Loucy (cell line): ENCODE data around the gene FKBP5.
"Not testable (repeated sequence)": the region's sequence is repeated elsewhere in the genome, so short reads cannot be mapped to it uniquely, and the experiment has no call there.

ENCODE experiments used
- H2AFZ ChIP-seq: fragments of 200-600 bp; sonication (generic); 2 replicates; pipeline ENCODE4 v1.6.0; 2016; ENCODE audit warnings: antibody characterized with exemption, mild to moderate bottlenecking, low read length, moderate library complexity
- H3F3A ChIP-seq: fragments of 200-600 bp; 2 replicates; pipeline ENCODE4 v1.6.0; 2016; ENCODE audit warnings: antibody characterized with exemption, low read depth, mild to moderate bottlenecking
- H3K27me3 ChIP-seq: fragments of 200-600 bp; sonication (generic); 2 replicates; pipeline ENCODE4 v1.6.1; 2014; ENCODE audit warnings: low read length, mild to moderate bottlenecking; ENCODE audit not compliant: insufficient read depth, poor library complexity, severe bottlenecking
- H3K36me3 ChIP-seq: fragments of 200-600 bp; sonication (generic); 2 replicates; pipeline ENCODE4 v1.6.1; 2016; ENCODE audit warnings: low read length; ENCODE audit not compliant: insufficient read depth
- H3K4me1 ChIP-seq: fragments of 200-600 bp; sonication (generic); 2 replicates; pipeline ENCODE4 v1.5.1; 2014; ENCODE audit warnings: low read length, mild to moderate bottlenecking; ENCODE audit not compliant: insufficient read depth, poor library complexity, severe bottlenecking
- H3K4me2 ChIP-seq: fragments of 200-600 bp; sonication (generic); 2 replicates; pipeline ENCODE4 v1.6.0; 2014; ENCODE audit warnings: antibody characterized with exemption, low read length, low read depth, mild to moderate bottlenecking; ENCODE audit not compliant: poor library complexity, severe bottlenecking
- H3K4me3 ChIP-seq: fragments of 200-600 bp; sonication (generic); 2 replicates; pipeline ENCODE4 v1.5.1; 2014; ENCODE audit warnings: low read length, mild to moderate bottlenecking, mixed read lengths; ENCODE audit not compliant: poor library complexity, severe bottlenecking
- H3K79me2 ChIP-seq: fragments of 200-600 bp; sonication (generic); 2 replicates; pipeline ENCODE4 v1.6.1; 2014; ENCODE audit warnings: low read length; ENCODE audit not compliant: insufficient read depth
- H3K9ac ChIP-seq: fragments of 200-600 bp; sonication (generic); 2 replicates; pipeline ENCODE4 v1.6.0; 2014; ENCODE audit warnings: mild to moderate bottlenecking, low read depth, low read length, moderate library complexity; ENCODE audit not compliant: poor library complexity, severe bottlenecking
- H3K9me2 ChIP-seq: fragments of 200-600 bp; sonication (generic); replicated peaks from 2 replicates; pipeline ENCODE4 v1.6.1; 2016; ENCODE audit warnings: low read depth, low read length, mixed read lengths
- H3K9me3 ChIP-seq: fragments of 200-600 bp; sonication (generic); 2 replicates; pipeline ENCODE4 v1.6.1; 2014; ENCODE audit warnings: mild to moderate bottlenecking, antibody characterized with exemption, low read length, low read depth; ENCODE audit not compliant: insufficient read depth
- H4K20me1 ChIP-seq: fragments of 200-600 bp; sonication (generic); 2 replicates; pipeline ENCODE4 v1.6.0; 2014; ENCODE audit warnings: antibody characterized with exemption, low read length, mild to moderate bottlenecking; ENCODE audit not compliant: insufficient read depth, poor library complexity, severe bottlenecking
- CTCF ChIP-seq: fragments of 200-600 bp; sonication (generic); conservative IDR thresholded peaks from 2 replicates; pipeline ENCODE4 v1.5.1; 2014; ENCODE audit warnings: mild to moderate bottlenecking, antibody characterized with exemption, low read length
- EZH2phosphoT487 ChIP-seq: fragments of 200-600 bp; IDR thresholded peaks from 2 replicates; pipeline ENCODE4 v1.6.1; 2018; ENCODE audit warnings: antibody characterized with exemption, mild to moderate bottlenecking, moderate library complexity, borderline replicate concordance

Gene FKBP5

GRCh38 chr6:35675871-35676459 is 12.8 kb downstream of the FKBP5 start:
- no peaks in the 10 kb centered on the region for H3K9me3 ChIP-seq
- TF ChIP-seq EZH2phosphoT487 = no peak
- no peak for TF ChIP-seq CTCF
- peaks cover 100% of the 10 kb centered on the region for H3K79me2 ChIP-seq
- no peak overlapping the region for H3K4me3 ChIP-seq
- H3K4me1 ChIP-seq = peaks cover 61% of the 10 kb centered on the region
- no peaks in the 10 kb centered on the region for H3K9me2 ChIP-seq
- H3K27me3 ChIP-seq = no peaks in the 10 kb centered on the region
- H3K9ac ChIP-seq = no peak overlapping the region
- H3F3A ChIP-seq = no peaks in the 10 kb centered on the region
- no peak overlapping the region for H2AFZ ChIP-seq
- peak overlapping the region; percentile 7 for H3K4me2 ChIP-seq
- H4K20me1 ChIP-seq = peaks cover 76% of the 10 kb centered on the region
- H3K36me3 ChIP-seq = peaks cover 19% of the 10 kb centered on the region; the same call in 1 of the 2 replicates

GRCh38 chr6:35674594-35674993 is 14.1 kb downstream of the FKBP5 start:
- H3K9ac ChIP-seq = no peak overlapping the region
- H3K4me1 ChIP-seq = peaks cover 59% of the 10 kb centered on the region
- TF ChIP-seq EZH2phosphoT487 (no peak), CTCF (no peak)

GRCh38 chr6:35673755-35674154 is 15.0 kb downstream of the FKBP5 start:
- no peaks in the 10 kb centered on the region for H3K27me3 ChIP-seq
- H2AFZ ChIP-seq = no peak overlapping the region
- H4K20me1 ChIP-seq = peaks cover 75% of the 10 kb centered on the region
- H3K9me3 ChIP-seq = no peaks in the 10 kb centered on the region
- H3K9ac ChIP-seq = no peak overlapping the region
- H3K36me3 ChIP-seq = peaks cover 14% of the 10 kb centered on the region; the same call in 1 of the 2 replicates
- TF ChIP-seq CTCF = no peak
- no peak for TF ChIP-seq EZH2phosphoT487
- H3K4me2 ChIP-seq = peak overlapping the region; percentile 7
- H3K4me3 ChIP-seq = no peak overlapping the region
- peaks cover 63% of the 10 kb centered on the region for H3K4me1 ChIP-seq
- H3K79me2 ChIP-seq = peaks cover 100% of the 10 kb centered on the region
- H3F3A ChIP-seq = peaks cover 3% of the 10 kb centered on the region; the same call in 1 of the 2 replicates
- H3K9me2 ChIP-seq = no peaks in the 10 kb centered on the region

More at GRCh38 chr6:35674594-35674993, 14.1 kb downstream of the FKBP5 start:
- no peak overlapping the region for H2AFZ ChIP-seq
- H3K9me3 ChIP-seq = no peaks in the 10 kb centered on the region
- H3K36me3 ChIP-seq = peaks cover 19% of the 10 kb centered on the region; the same call in 1 of the 2 replicates
- peaks cover 75% of the 10 kb centered on the region for H4K20me1 ChIP-seq
- H3K9me2 ChIP-seq = no peaks in the 10 kb centered on the region
- H3K27me3 ChIP-seq = no peaks in the 10 kb centered on the region
- peaks cover 100% of the 10 kb centered on the region for H3K79me2 ChIP-seq
- H3F3A ChIP-seq = peaks cover 3% of the 10 kb centered on the region; the same call in 1 of the 2 replicates
- no peak overlapping the region for H3K4me3 ChIP-seq
- peak overlapping the region; percentile 7 for H3K4me2 ChIP-seq

- H3K4me2 ChIP-seq, H2AFZ ChIP-seq, H3K4me3 ChIP-seq, H3K36me3 ChIP-seq, H3K9me2 ChIP-seq, H3K9me3 ChIP-seq, H3K27me3 ChIP-seq, H3K9ac ChIP-seq, H3F3A ChIP-seq: not testable (repeated sequence)
- Histone ChIP-seq H4K20me1 (peaks cover 75% of the 10 kb centered on the region), H3K79me2 (peaks cover 100% of the 10 kb centered on the region), H3K4me1 (peaks cover 63% of the 10 kb centered on the region)
These were observed 15.4 kb downstream of the FKBP5 start for GRCh38 chr6:35673284-35673666.

GRCh38 chr6:35670453-35670852 is 18.3 kb downstream of the FKBP5 start:
- H3K79me2 ChIP-seq = peaks cover 100% of the 10 kb centered on the region
- not testable (repeated sequence) for H3K9me2 ChIP-seq, H3K4me3 ChIP-seq, H3K9me3 ChIP-seq, H3K27me3 ChIP-seq, H2AFZ ChIP-seq, H3F3A ChIP-seq, H3K9ac ChIP-seq, H3K4me2 ChIP-seq, H3K36me3 ChIP-seq
- peaks cover 52% of the 10 kb centered on the region for H3K4me1 ChIP-seq
- peaks cover 79% of the 10 kb centered on the region for H4K20me1 ChIP-seq
